Upper lobe of left lung (tissue), 4 donors: ENCODE data around the gene CBX6.

Source experiments
- CTCF ChIP-seq, 6 experiments: fragments of 450-650 bp in 4 of 6; fragments of 200-600 bp in 2 of 6; sonication (generic) in 2 of 6; IDR thresholded peaks; one replicate each; pipeline ENCODE4 v1.5.1; 2016 to 2019; ENCODE audit warnings: antibody characterized with exemption in 6 of 6
- EP300 ChIP-seq, 4 donors: sonication (generic); formaldehyde crosslinking; IDR thresholded peaks; one replicate each; pipeline ENCODE4 v1.5.1; 2017; ENCODE audit warnings: antibody characterized with exemption in 4 of 4, control low read depth in 2 of 4
- POLR2A ChIP-seq, 4 donors: fragments of 450-650 bp; IDR thresholded peaks; one replicate each; pipeline ENCODE4 v1.5.1; 2016 to 2017; ENCODE audit warnings: antibody characterized with exemption in 4 of 4, mild to moderate bottlenecking in 2 of 4
- POLR2AphosphoS5 ChIP-seq, 2 donors: sonication (generic); formaldehyde crosslinking; IDR thresholded peaks; one replicate each; pipeline ENCODE4 v1.5.1; 2017; ENCODE audit warnings: antibody characterized with exemption in 2 of 2

DNA sequence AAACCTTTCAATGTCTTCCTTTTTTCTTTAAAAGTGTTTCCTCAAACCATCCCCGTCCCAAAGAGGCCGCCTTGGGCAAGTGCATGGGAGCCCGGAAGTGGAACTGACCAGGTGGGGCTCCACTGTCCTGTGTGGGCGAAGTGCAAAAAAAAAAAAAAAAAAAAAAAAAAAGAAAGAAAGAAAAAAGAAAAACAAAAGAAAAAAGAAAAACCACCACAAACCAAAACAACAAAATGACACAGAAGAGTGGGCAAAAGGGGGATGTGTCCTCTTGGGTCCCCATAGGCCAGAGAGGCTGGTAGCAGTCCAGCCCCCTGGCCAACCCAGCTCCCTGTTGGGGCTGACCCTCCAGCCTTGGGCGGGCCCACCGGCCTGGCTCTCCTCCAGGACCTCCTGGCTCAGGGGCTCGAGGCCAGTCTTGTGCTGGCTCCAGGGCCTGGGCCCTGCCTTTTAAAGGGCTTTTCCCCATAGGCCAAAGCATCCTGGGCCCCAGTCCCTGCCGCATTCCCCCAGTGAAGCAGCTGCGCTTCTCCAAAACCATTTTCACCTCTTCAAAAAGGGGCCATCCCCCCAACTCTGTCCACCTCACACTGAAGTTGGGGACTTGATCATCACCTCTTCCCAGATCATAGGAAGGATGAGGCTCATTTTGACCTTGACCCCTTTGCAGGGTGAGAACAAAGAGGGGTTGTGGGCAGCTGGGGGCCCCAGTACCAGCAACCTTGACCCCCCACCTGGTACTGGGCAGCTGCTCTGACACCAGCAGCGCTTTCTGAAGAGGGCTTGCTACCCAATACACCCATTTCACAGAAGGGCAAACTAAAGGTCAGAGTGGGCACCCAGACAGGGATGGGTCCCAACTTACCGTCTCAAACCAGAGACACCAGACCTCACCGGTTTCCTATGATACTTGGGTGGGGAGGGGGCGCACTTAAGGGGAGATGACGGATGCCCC lies 9.4 kb downstream of the CBX6 start:
- TF ChIP-seq CTCF (IDR thresholded peaks at IDR 0.05) (no peak), EP300 (IDR thresholded peaks at IDR 0.05) (no peak), POLR2AphosphoS5 (IDR thresholded peaks at IDR 0.05) (no peak), POLR2A (IDR thresholded peaks at IDR 0.05) (no peak)
